HepG2 (cell line): ENCODE results near the gene SLC38A3. TPM values are rescaled to one million over a fixed set of nuclear protein-coding genes. Genes with fewer than 3 reads are reported as not detected.

Experiments used
- FOXP1 ChIP-seq, 2 experiments: fragments of 450-650 bp in 1 of 2; IDR thresholded peaks; 2 replicates each; pipeline ENCODE4 v1.6.1; 2017 to 2018; ENCODE audit warnings: antibody characterized with exemption in 1 of 2
- GFI1 ChIP-seq: sonication (generic); formaldehyde crosslinking; IDR thresholded peaks from 2 replicates; pipeline ENCODE4 v1.5.0; 2020; ENCODE audit warnings: missing genetic modification reagents, mild to moderate bottlenecking, borderline replicate concordance
- HNF4G ChIP-seq, 2 experiments: sonication (generic) in 1 of 2; formaldehyde crosslinking in 1 of 2; IDR thresholded peaks; 2 replicates each; pipeline versions ENCODE4 v1.4.0 to v1.6.1; 2011 to 2020; ENCODE audit warnings: borderline replicate concordance in 2 of 2, low read depth in 2 of 2, mild to moderate bottlenecking in 2 of 2, low read length in 1 of 2, missing genetic modification reagents in 1 of 2, moderate library complexity in 1 of 2
- PTBP1 ChIP-seq: fragments of 200-400 bp; formaldehyde crosslinking; IDR thresholded peaks from 2 replicates; pipeline ENCODE4 v1.6.1; 2018; ENCODE audit warnings: low read length, low read depth; ENCODE audit not compliant: poor library complexity, severe bottlenecking
- SMARCE1 ChIP-seq: fragments of 450-650 bp; IDR thresholded peaks from 2 replicates; pipeline ENCODE4 v1.6.1; 2017; ENCODE audit warnings: borderline replicate concordance
- TBL1XR1 ChIP-seq: fragments of 150-350 bp; IDR thresholded peaks from 2 replicates; pipeline ENCODE4 v1.6.1; 2014; ENCODE audit warnings: borderline replicate concordance, low read length; ENCODE audit not compliant: partially characterized antibody
- ZBTB21 ChIP-seq: sonication (generic); formaldehyde crosslinking; IDR thresholded peaks from 2 replicates; pipeline ENCODE4 v1.4.0; 2020; ENCODE audit warnings: missing genetic modification reagents
- ZFP36L1 ChIP-seq: sonication (generic); formaldehyde crosslinking; IDR thresholded peaks from 2 replicates; pipeline ENCODE4 v1.8.0; 2022; ENCODE audit warnings: mild to moderate bottlenecking, missing genetic modification reagents, moderate library complexity
- ZMAT3 ChIP-seq: sonication (generic); formaldehyde crosslinking; conservative IDR thresholded peaks from 2 replicates; pipeline ENCODE4 v1.7.0; 2021; ENCODE audit warnings: missing genetic modification reagents
- ZNF296 ChIP-seq: sonication (generic); formaldehyde crosslinking; conservative IDR thresholded peaks from 2 replicates; pipeline ENCODE4 v1.5.0; 2020; ENCODE audit warnings: mild to moderate bottlenecking, missing genetic modification reagents
- polyA plus RNA-seq, 8 experiments: library from polyadenylated mRNA; depleted of rRNA in 3 of 8; stranded (reverse) in 7 of 8; unstranded in 1 of 8; fragments of >200 nt; fragmentation: Illumina TruSeq in 4 of 8; extraction: Trizol in 4 of 8; gene quantifications; 2 replicates each; pipeline versions ENCODE4 v1.2.1 to v1.2.3, GENCODE V29; 2011 to 2016; ENCODE audit warnings: low read depth in 4 of 8, missing spikeins in 1 of 8, mixed read lengths in 1 of 8; ENCODE audit not compliant: insufficient read depth in 1 of 8
- total RNA-seq, 5 experiments: library from RNA; depleted of rRNA; stranded (reverse); fragments of >200 nt; fragmentation: Illumina TruSeq; extraction: Trizol; gene quantifications; 2 replicates each; pipeline ENCODE4 v1.2.3, GENCODE V29; 2016; ENCODE audit warnings: low read depth in 1 of 5
- TF ChIP-seq, protein P1 (sequence below): sonication (generic); formaldehyde crosslinking; IDR thresholded peaks from 2 replicates; pipeline ENCODE4 v1.5.1; 2020; ENCODE audit warnings: mild to moderate bottlenecking, missing genetic modification reagents, borderline replicate concordance
- TF ChIP-seq, protein P2 (sequence below): sonication (generic); formaldehyde crosslinking; IDR thresholded peaks from 2 replicates; pipeline ENCODE4 v1.8.0; 2022; ENCODE audit warnings: missing genetic modification reagents, mild to moderate bottlenecking, borderline replicate concordance
- TF ChIP-seq, protein P3 (sequence below): sonication (generic); formaldehyde crosslinking; IDR thresholded peaks from 2 replicates; pipeline ENCODE4 v1.5.0; 2020; ENCODE audit warnings: mild to moderate bottlenecking, missing genetic modification reagents
- TF ChIP-seq, protein P4 (sequence below): sonication (generic); formaldehyde crosslinking; IDR thresholded peaks from 2 replicates; pipeline ENCODE4 v1.4.0; 2020; ENCODE audit warnings: missing genetic modification reagents
- TF ChIP-seq, protein P5 (sequence below): sonication (generic); formaldehyde crosslinking; IDR thresholded peaks from 2 replicates; pipeline ENCODE4 v1.4.0; 2020; ENCODE audit warnings: low read depth, mild to moderate bottlenecking, missing genetic modification reagents

Gene SLC38A3
- total and polyA plus RNA-seq, 2 of the 13 experiments (the other 11 are each of a cell fraction or from before 2014, with no cell fraction given) = 29.8 to 164 TPM

DNA sequence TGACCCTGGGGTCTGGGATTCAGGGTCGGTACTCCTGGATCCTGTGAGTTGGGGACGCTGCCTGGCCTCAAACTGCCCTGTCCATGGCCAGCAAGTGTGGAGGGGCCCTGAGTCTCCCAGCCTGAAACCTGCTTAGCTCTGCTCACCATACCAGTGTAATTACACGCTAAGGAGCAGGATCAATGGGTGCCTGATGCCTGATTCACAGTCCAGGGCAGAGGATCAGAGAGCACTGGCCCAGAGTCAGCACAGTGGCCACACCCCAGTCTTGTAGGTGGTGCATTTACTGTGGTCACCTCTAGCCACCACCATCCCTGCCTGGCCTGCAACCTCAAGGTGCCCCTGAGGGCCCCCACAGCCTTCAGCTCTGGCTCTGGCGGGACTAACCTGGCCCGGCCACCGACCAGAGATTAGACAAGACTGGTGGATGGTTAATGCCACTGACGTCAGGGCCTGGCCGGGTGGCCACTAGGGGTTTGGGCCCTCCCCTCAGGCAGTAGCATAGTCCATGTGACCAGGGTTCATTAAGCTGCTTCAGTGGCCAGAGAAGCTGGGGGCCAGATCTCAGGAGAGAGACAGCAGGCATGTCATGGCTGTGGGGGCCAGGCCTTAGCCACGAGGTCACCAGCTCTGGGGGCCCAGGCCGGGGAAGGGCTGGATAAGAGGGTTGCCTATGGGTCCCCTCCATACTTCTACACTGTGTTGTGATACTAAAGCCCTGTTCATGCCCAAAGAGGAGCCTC is 3.3 kb upstream of the SLC38A3 start (continued):
- TF ChIP-seq HNF4G (IDR thresholded peaks at IDR 0.05; ENCODE audit: borderline replicate concordance, low read depth, low read length) (0 out of 2 replicates have a peak, but pooled peaks have one; percentile 7), HNF4G (CRISPR knock-in tag; IDR thresholded peaks at IDR 0.05; ENCODE audit: borderline replicate concordance, low read depth) (peak; percentile 28), ZBTB21 (CRISPR knock-in tag) (no peak), GFI1 (CRISPR knock-in tag) (no peak), PTBP1 (no peak), ZNF296 (no peak), ZFP36L1 (peak; percentile 68; the same call in 1 of the 2 replicates), FOXP1 (IDR thresholded peaks at IDR 0.05) (no peak), FOXP1 (CRISPR knock-in tag; IDR thresholded peaks at IDR 0.05) (no peak), ZMAT3 (peak; percentile 77; the same call in 1 of the 2 replicates), TBL1XR1 (no peak), SMARCE1 (no peak)
- TF ChIP-seq, protein P1, sequence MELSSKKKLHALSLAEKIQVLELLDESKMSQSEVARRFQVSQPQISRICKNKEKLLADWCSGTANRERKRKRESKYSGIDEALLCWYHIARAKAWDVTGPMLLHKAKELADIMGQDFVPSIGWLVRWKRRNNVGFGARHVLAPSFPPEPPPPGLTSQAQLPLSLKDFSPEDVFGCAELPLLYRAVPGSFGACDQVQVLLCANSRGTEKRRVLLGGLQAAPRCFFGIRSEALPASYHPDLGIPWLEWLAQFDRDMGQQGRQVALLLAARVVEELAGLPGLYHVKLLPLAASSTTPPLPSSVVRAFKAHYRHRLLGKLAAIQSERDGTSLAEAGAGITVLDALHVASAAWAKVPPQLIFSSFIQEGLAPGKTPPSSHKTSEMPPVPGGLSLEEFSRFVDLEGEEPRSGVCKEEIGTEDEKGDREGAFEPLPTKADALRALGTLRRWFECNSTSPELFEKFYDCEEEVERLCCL (CRISPR knock-in tag) = no peak
- TF ChIP-seq, protein P2, sequence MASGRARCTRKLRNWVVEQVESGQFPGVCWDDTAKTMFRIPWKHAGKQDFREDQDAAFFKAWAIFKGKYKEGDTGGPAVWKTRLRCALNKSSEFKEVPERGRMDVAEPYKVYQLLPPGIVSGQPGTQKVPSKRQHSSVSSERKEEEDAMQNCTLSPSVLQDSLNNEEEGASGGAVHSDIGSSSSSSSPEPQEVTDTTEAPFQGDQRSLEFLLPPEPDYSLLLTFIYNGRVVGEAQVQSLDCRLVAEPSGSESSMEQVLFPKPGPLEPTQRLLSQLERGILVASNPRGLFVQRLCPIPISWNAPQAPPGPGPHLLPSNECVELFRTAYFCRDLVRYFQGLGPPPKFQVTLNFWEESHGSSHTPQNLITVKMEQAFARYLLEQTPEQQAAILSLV (CRISPR knock-in tag) = peak; percentile 33; the same call in 1 of the 2 replicates
- TF ChIP-seq, protein P3, sequence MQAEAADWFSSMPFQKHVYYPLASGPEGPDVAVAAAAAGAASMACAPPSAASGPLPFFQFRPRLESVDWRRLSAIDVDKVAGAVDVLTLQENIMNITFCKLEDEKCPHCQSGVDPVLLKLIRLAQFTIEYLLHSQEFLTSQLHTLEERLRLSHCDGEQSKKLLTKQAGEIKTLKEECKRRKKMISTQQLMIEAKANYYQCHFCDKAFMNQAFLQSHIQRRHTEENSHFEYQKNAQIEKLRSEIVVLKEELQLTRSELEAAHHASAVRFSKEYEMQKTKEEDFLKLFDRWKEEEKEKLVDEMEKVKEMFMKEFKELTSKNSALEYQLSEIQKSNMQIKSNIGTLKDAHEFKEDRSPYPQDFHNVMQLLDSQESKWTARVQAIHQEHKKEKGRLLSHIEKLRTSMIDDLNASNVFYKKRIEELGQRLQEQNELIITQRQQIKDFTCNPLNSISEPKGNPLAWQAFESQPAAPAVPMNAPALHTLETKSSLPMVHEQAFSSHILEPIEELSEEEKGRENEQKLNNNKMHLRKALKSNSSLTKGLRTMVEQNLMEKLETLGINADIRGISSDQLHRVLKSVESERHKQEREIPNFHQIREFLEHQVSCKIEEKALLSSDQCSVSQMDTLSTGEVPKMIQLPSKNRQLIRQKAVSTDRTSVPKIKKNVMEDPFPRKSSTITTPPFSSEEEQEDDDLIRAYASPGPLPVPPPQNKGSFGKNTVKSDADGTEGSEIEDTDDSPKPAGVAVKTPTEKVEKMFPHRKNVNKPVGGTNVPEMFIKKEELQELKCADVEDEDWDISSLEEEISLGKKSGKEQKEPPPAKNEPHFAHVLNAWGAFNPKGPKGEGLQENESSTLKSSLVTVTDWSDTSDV (CRISPR knock-in tag) = no peak
- TF ChIP-seq, protein P4, sequence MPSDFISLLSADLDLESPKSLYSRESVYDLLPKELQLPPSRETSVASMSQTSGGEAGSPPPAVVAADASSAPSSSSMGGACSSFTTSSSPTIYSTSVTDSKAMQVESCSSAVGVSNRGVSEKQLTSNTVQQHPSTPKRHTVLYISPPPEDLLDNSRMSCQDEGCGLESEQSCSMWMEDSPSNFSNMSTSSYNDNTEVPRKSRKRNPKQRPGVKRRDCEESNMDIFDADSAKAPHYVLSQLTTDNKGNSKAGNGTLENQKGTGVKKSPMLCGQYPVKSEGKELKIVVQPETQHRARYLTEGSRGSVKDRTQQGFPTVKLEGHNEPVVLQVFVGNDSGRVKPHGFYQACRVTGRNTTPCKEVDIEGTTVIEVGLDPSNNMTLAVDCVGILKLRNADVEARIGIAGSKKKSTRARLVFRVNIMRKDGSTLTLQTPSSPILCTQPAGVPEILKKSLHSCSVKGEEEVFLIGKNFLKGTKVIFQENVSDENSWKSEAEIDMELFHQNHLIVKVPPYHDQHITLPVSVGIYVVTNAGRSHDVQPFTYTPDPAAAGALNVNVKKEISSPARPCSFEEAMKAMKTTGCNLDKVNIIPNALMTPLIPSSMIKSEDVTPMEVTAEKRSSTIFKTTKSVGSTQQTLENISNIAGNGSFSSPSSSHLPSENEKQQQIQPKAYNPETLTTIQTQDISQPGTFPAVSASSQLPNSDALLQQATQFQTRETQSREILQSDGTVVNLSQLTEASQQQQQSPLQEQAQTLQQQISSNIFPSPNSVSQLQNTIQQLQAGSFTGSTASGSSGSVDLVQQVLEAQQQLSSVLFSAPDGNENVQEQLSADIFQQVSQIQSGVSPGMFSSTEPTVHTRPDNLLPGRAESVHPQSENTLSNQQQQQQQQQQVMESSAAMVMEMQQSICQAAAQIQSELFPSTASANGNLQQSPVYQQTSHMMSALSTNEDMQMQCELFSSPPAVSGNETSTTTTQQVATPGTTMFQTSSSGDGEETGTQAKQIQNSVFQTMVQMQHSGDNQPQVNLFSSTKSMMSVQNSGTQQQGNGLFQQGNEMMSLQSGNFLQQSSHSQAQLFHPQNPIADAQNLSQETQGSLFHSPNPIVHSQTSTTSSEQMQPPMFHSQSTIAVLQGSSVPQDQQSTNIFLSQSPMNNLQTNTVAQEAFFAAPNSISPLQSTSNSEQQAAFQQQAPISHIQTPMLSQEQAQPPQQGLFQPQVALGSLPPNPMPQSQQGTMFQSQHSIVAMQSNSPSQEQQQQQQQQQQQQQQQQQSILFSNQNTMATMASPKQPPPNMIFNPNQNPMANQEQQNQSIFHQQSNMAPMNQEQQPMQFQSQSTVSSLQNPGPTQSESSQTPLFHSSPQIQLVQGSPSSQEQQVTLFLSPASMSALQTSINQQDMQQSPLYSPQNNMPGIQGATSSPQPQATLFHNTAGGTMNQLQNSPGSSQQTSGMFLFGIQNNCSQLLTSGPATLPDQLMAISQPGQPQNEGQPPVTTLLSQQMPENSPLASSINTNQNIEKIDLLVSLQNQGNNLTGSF (CRISPR knock-in tag) = no peak
- TF ChIP-seq, protein P5, sequence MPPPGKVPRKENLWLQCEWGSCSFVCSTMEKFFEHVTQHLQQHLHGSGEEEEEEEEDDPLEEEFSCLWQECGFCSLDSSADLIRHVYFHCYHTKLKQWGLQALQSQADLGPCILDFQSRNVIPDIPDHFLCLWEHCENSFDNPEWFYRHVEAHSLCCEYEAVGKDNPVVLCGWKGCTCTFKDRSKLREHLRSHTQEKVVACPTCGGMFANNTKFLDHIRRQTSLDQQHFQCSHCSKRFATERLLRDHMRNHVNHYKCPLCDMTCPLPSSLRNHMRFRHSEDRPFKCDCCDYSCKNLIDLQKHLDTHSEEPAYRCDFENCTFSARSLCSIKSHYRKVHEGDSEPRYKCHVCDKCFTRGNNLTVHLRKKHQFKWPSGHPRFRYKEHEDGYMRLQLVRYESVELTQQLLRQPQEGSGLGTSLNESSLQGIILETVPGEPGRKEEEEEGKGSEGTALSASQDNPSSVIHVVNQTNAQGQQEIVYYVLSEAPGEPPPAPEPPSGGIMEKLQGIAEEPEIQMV (CRISPR knock-in tag) = 0 out of 2 replicates have a peak, but pooled peaks have one; percentile 31
